A172 (cell line): ENCODE measurements around the gene MFSD8. TPM values are rescaled to one million over a fixed set of nuclear protein-coding genes. Genes with fewer than 3 reads are reported as not detected.

ENCODE experiments used
- total RNA-seq: library from RNA; depleted of rRNA; stranded (reverse); fragments of >200 nt; shearing (Covaris generic); gene quantifications from 2 replicates; pipeline ENCODE4 v1.2.3, GENCODE V29; 2014; rRNA removed

The MFSD8 gene
- total RNA-seq, 1 experiment from 2014 or later: 35.8 TPM

Other genes starting within 250 kb of the MFSD8 start
- gene SLC25A31, start 234.8 kb downstream of the MFSD8 start, total RNA-seq: not detected in 2 replicates
- gene HSPA4L, start 182.9 kb downstream of the MFSD8 start, total RNA-seq: 13.1 and 13.2 TPM in 2 replicates
- 20.0 and 46.9 TPM in 2 replicates for gene PLK4, start 84.3 kb downstream of the MFSD8 start, total RNA-seq
- gene ABHD18, start 233 bp upstream of the MFSD8 start, total RNA-seq: 4.2 and 5.7 TPM in 2 replicates
- gene LARP1B, start 96.1 kb upstream of the MFSD8 start, total RNA-seq: 22.0 and 27.1 TPM in 2 replicates